Left lung (tissue), 10 donors: ENCODE measurements around the gene SLK. TPM values are rescaled to one million over a fixed set of nuclear protein-coding genes. Genes with fewer than 3 reads are reported as not detected.
A peak's percentile ranks its signal among the peaks of the same experiment; 100 is the strongest.

Source experiments
- ATAC-seq: fragments of 200-7000 bp; cut with Tn5 transposase; one replicate; pipeline ENCODE4 v1.9.1; 2020; ENCODE audit warnings: moderate library complexity
- DNase-seq, 4 donors: peaks; one replicate each; pipeline ENCODE4 v3.0.0-alpha.2; 2013 to 2020
- H3K27ac ChIP-seq, 2 donors: fragments of 200-600 bp; sonication (generic) in 1 of 2; one replicate each; pipeline versions ENCODE4 v1.5.0 to v1.8.0; 2020 to 2021
- H3K27me3 ChIP-seq, 2 donors: fragments of 200-600 bp; sonication (generic) in 1 of 2; one replicate each; pipeline versions ENCODE4 v1.5.0 to v1.8.0; 2020 to 2021
- H3K36me3 ChIP-seq, 2 donors: fragments of 200-600 bp; sonication (generic) in 1 of 2; one replicate each; pipeline versions ENCODE4 v1.5.0 to v1.8.0; 2020 to 2021
- H3K4me1 ChIP-seq, 2 donors: fragments of 200-600 bp; one replicate each; pipeline ENCODE4 v1.8.0; 2021
- H3K4me3 ChIP-seq, 2 donors: fragments of 200-600 bp; sonication (generic) in 1 of 2; one replicate each; pipeline versions ENCODE4 v1.5.0 to v1.8.0; 2020 to 2021; ENCODE audit warnings: mild to moderate bottlenecking in 1 of 2
- H3K9me3 ChIP-seq, 2 donors: fragments of 200-600 bp; sonication (generic) in 1 of 2; one replicate each; pipeline versions ENCODE4 v1.5.0 to v1.8.0; 2020 to 2021
- intact Hi-C, 2 donors: fragments of 100-400 bp; cut with DNase I; formaldehyde crosslinking; loops; one replicate each; pipeline versions ENCODE4 v1.11.2 to v1.14.2; 2022
- polyA plus RNA-seq, 6 donors: library from polyadenylated mRNA; unstranded; fragments of 120-200 nt; gene quantifications; one replicate each; pipeline ENCODE4 v1.2.1, GENCODE V29; 2013; ENCODE audit not compliant: insufficient read length in 6 of 6
- total RNA-seq, 2 donors: library from RNA; stranded (reverse); fragmentation: NEBNext Ultra II Directional; extraction: Animal tissue kit (Norgen Biotek cat#: 25700); gene quantifications; one replicate each; pipeline ENCODE4 v1.2.1, GENCODE V29; 2021
- TF ChIP-seq, protein P1 (sequence below), 2 donors: fragments of 200-600 bp; sonication (generic) in 1 of 2; IDR thresholded peaks; one replicate each; pipeline versions ENCODE4 v1.5.0 to v1.8.0; 2021; ENCODE audit warnings: antibody characterized with exemption in 2 of 2
- donor health status: DM: no; HTN: yes; CAD: no.
- donor health status: DM: no; HTN: no; CAD: no.

The SLK gene
- total and polyA plus RNA-seq, 8 donors: 52.1 to 68.1 (median 63.2) TPM

DNA sequence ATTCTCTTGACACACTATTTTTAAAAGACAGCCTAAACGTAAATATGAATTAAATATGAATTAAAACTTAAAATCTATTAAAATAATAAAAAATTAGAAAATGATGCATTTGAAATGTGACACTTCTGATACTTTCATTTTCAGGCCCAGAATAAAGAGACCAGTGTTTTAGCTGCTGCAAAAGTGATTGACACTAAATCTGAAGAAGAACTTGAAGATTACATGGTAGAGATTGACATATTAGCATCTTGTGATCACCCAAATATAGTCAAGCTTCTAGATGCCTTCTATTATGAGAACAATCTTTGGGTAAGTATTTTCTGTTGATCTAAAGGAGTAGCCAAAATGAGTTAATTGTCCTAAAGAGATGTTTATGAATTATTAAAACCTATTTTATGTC is 23.6 kb downstream of the SLK start:
- Histone ChIP-seq H3K27me3 (no peaks in the 10 kb centered on the region), H3K9me3 (no peaks in the 10 kb centered on the region), H3K4me1 (peaks cover 12 to 33% of the 10 kb centered on the region in 2 donors), H3K27ac (no peak overlapping the region), H3K36me3 (peaks cover 0 to 18% of the 10 kb centered on the region in 2 donors), H3K4me3 (no peak overlapping the region)
- TF ChIP-seq, protein P1, sequence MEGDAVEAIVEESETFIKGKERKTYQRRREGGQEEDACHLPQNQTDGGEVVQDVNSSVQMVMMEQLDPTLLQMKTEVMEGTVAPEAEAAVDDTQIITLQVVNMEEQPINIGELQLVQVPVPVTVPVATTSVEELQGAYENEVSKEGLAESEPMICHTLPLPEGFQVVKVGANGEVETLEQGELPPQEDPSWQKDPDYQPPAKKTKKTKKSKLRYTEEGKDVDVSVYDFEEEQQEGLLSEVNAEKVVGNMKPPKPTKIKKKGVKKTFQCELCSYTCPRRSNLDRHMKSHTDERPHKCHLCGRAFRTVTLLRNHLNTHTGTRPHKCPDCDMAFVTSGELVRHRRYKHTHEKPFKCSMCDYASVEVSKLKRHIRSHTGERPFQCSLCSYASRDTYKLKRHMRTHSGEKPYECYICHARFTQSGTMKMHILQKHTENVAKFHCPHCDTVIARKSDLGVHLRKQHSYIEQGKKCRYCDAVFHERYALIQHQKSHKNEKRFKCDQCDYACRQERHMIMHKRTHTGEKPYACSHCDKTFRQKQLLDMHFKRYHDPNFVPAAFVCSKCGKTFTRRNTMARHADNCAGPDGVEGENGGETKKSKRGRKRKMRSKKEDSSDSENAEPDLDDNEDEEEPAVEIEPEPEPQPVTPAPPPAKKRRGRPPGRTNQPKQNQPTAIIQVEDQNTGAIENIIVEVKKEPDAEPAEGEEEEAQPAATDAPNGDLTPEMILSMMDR (IDR thresholded peaks at IDR 0.05): no peak
- intact Hi-C loops: no loop called here
- DNase-seq (no peak), ATAC-seq (no peak)

DNA sequence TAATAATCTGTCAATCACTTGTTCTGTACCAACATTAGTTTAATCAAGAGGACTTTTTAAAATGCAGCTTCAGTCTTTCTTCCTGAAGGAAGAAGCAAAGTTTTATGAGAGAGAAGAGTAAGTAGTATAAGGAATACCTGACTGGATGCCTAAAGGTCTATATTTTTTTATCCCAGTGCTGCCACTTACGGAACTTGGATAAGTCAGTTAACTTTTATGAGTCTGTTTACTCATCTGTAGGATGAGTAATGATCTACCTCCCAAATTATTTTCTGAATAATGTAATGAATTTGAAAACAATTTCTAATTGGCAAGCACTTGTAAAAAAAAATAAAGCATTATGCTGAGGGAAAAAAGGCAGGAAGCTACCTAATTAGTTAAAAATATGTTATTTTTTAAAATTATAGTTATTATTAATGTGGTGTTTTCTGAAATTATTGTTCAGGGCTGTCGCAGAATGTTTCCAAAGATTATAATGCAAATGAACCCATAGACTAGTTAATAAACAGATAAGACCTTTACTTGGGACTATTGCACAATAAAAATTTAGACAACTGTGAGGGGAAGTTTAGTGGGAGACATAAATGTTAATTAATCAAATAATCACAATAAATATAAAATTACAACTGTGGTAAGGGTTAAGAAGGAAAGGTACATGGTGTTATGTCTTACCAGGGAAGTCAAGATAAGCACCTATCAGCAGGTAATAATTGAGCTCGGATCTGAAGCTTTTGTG is 24.6 kb downstream of the SLK start:
- no peak overlapping the region for H3K4me3 ChIP-seq
- intact Hi-C loops: no loop called here
- TF ChIP-seq, protein P1 (IDR thresholded peaks at IDR 0.05): no peak
- H3K4me1 ChIP-seq: peaks cover 9 to 32% of the 10 kb centered on the region in 2 donors
- H3K27ac ChIP-seq: no peak overlapping the region
- DNase-seq (no peak), ATAC-seq (no peak)
- no peaks in the 10 kb centered on the region for H3K9me3 ChIP-seq
- peaks cover 0 to 28% of the 10 kb centered on the region in 2 donors for H3K36me3 ChIP-seq
- H3K27me3 ChIP-seq: no peaks in the 10 kb centered on the region

DNA sequence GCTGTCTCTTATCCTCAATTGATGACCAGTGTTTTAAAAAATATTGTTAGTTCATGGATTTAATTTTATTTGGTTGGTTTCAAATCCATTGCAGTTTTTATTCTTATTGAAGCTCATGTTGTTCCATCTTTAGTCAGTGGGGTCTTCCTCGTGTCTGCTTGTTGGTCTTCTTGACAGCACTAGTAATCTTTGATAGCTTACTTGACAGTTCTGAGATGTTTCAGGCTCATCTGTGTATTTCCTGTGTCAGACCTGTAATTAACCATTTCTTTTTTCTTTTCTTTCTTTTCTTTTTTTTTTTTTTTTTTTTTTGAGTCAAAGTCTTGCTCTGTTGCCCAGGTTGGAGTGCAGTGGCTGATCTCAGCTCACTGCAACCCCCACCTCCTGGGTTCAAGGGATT is 28.2 kb downstream of the SLK start:
- TF ChIP-seq, protein P1 (IDR thresholded peaks at IDR 0.05): no peak
- ATAC-seq (no peak), DNase-seq (no peak)
- intact Hi-C loops: no loop called here
- H3K36me3 ChIP-seq: peaks cover 0 to 55% of the 10 kb centered on the region in 2 donors
- H3K27me3 ChIP-seq: no peaks in the 10 kb centered on the region
- no peak overlapping the region for H3K4me3 ChIP-seq
- H3K27ac ChIP-seq: no peak overlapping the region
- no peaks in the 10 kb centered on the region for H3K9me3 ChIP-seq
- peaks cover 0 to 7% of the 10 kb centered on the region in 2 donors for H3K4me1 ChIP-seq

DNA sequence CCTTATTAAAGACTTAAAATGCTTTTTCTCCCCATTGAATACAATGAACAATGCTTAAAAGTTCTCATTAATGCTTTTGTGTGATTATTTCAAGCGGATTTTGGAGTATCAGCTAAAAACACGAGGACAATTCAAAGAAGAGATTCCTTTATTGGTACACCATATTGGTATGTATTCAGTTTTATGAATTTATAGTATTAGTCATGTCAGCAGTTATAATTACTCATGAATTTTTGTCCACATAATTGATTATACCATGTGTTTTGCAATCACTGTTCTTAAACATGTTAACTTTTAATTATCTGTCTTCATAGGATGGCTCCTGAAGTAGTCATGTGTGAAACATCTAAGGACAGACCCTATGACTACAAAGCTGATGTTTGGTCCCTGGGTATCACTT is 31.9 kb downstream of the SLK start:
- no peak overlapping the region for H3K27ac ChIP-seq
- DNase-seq: no peak
- H3K4me1 ChIP-seq: no peaks in the 10 kb centered on the region
- H3K27me3 ChIP-seq: no peaks in the 10 kb centered on the region
- intact Hi-C loops: no loop called here
- no peak overlapping the region for H3K4me3 ChIP-seq
- TF ChIP-seq, protein P1 (IDR thresholded peaks at IDR 0.05): no peak
- peaks cover 0 to 78% of the 10 kb centered on the region in 2 donors for H3K36me3 ChIP-seq
- no peak for ATAC-seq
- no peaks in the 10 kb centered on the region for H3K9me3 ChIP-seq

DNA sequence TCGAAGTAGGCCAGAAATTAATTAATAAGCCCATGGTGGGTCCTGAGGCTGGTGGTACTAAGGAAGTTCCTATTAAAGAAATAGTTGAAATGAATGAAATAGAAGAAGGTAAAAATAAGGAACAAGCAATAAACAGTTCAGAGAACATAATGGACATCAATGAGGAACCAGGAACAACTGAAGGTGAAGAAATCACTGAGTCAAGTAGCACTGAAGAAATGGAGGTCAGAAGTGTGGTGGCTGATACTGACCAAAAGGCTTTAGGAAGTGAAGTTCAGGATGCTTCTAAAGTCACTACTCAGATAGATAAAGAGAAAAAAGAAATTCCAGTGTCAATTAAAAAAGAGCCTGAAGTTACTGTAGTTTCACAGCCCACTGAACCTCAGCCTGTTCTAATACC is 36.0 kb downstream of the SLK start:
- DNase-seq (no peak), ATAC-seq (peak; percentile 27)
- H3K36me3 ChIP-seq: peaks cover 0 to 84% of the 10 kb centered on the region in 2 donors
- no peaks in the 10 kb centered on the region for H3K9me3 ChIP-seq
- TF ChIP-seq, protein P1 (IDR thresholded peaks at IDR 0.05): no peak
- no peak overlapping the region for H3K4me3 ChIP-seq
- no peaks in the 10 kb centered on the region for H3K4me1 ChIP-seq
- peak overlapping the region in 1 of 2 donors; percentile 24 for H3K27ac ChIP-seq
- H3K27me3 ChIP-seq: no peaks in the 10 kb centered on the region
- intact Hi-C loops: no loop called here
